Cardiac muscle cell (in vitro differentiated cells and primary cell): ENCODE measurements around the gene ERC2. TPM values are rescaled to one million over a fixed set of nuclear protein-coding genes. Genes with fewer than 3 reads are reported as not detected.

ENCODE experiments used
- DNase-seq, 2 donors: peaks; one replicate each; pipeline versions ENCODE4 v3.0.0 to v3.0.0-alpha.2; 2010 to 2017; ENCODE audit warnings: low read depth in 1 of 2, low spot score in 1 of 2
- H3K27ac ChIP-seq: fragments of 200-600 bp; sonication (generic); 2 replicates; pipeline ENCODE4 v1.5.1; 2016
- H3K27me3 ChIP-seq: fragments of 200-600 bp; sonication (generic); 2 replicates; pipeline ENCODE4 v1.6.0; 2016; ENCODE audit warnings: control low read depth
- H3K36me3 ChIP-seq: fragments of 200-600 bp; sonication (generic); 2 replicates; pipeline ENCODE4 v1.5.1; 2016; ENCODE audit warnings: control low read depth
- H3K4me1 ChIP-seq: fragments of 200-600 bp; sonication (generic); 2 replicates; pipeline ENCODE4 v1.8.1; 2017; ENCODE audit warnings: low read depth, mild to moderate bottlenecking, mixed run types
- H3K4me3 ChIP-seq: fragments of 200-600 bp; sonication (generic); 2 replicates; pipeline ENCODE4 v1.5.1; 2016; ENCODE audit warnings: mild to moderate bottlenecking
- H3K9me3 ChIP-seq: fragments of 200-600 bp; sonication (generic); 2 replicates; pipeline ENCODE4 v1.5.1; 2017; ENCODE audit warnings: low read depth, mild to moderate bottlenecking, control low read depth
- polyA plus RNA-seq: library from polyadenylated mRNA; unstranded; fragments of >200 nt; fragmentation: Nextera tagmentation; extraction: Ambion mirVana; gene quantifications from 2 replicates; pipeline ENCODE4 v1.2.1, GENCODE V29; 2016
- total RNA-seq: library from RNA; depleted of rRNA; stranded (reverse); fragments of >200 nt; gene quantifications from 2 replicates; pipeline ENCODE4 v1.2.3, GENCODE V29; 2016
- TF ChIP-seq, protein P1 (sequence below): IDR thresholded peaks from 2 replicates; pipeline ENCODE4 v1.5.1; 2012; ENCODE audit warnings: low read depth, mild to moderate bottlenecking, low read length

The ERC2 gene
- total and polyA plus RNA-seq, 2 experiments from 2014 or later = 18.1 to 29.0 TPM

DNA sequence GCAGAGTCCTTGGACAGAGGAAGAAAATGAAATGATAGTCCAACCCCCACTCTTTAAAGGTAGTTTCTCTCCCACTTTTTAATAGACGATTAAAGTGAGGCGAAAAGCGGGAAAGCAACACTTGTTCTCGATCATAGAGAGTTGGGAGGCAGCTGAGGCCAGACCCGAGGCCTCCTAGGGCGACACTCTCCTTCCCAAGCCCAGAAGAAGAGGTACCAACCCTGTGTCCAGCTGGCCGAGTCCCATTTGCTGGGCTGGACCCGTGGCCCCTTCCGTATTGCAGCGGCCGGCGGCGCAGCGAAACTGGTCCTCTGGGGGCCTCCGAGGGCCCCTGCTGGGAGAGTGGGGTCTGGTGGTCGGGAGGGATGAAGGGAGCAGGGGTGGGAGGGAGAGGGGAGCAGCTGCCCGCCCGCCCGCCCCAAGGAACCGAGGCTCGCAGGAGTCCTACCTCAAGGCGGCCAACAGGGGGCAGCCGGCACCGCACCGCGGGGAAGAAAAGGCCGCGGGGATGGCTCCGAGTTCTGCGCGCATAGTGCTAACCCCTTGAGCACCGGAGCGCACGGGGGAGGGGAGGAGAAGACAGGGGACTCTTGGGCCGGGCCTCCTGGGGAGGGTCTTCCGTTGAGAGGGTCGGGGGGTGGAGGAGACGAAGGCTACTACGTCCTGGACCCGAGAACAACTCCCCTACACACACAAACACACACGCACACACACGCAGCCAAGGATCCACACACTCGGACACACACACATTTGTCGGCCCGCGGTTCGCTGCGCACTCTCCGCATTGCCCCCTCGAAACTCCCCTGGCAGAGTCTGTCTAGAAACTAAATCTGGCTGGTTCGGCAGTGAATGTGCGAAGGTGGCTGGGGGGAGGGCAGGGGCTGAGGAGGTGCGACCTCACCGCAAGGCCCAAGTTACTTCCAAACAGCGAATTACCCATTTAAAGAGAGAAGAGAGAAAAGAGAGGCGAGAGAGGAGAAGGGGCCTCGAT is 983.2 kb downstream of the ERC2 start:
- Histone ChIP-seq H3K4me3 (peak overlapping the region; percentile 70), H3K36me3 (no peaks in the 10 kb centered on the region), H3K4me1 (peaks cover 26% of the 10 kb centered on the region), H3K27ac (peak overlapping the region; percentile 91), H3K9me3 (no peaks in the 10 kb centered on the region), H3K27me3 (no peaks in the 10 kb centered on the region)
- DNase-seq = peak; percentile 89 to 94
- TF ChIP-seq, protein P1, sequence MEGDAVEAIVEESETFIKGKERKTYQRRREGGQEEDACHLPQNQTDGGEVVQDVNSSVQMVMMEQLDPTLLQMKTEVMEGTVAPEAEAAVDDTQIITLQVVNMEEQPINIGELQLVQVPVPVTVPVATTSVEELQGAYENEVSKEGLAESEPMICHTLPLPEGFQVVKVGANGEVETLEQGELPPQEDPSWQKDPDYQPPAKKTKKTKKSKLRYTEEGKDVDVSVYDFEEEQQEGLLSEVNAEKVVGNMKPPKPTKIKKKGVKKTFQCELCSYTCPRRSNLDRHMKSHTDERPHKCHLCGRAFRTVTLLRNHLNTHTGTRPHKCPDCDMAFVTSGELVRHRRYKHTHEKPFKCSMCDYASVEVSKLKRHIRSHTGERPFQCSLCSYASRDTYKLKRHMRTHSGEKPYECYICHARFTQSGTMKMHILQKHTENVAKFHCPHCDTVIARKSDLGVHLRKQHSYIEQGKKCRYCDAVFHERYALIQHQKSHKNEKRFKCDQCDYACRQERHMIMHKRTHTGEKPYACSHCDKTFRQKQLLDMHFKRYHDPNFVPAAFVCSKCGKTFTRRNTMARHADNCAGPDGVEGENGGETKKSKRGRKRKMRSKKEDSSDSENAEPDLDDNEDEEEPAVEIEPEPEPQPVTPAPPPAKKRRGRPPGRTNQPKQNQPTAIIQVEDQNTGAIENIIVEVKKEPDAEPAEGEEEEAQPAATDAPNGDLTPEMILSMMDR = peak; percentile 57

DNA sequence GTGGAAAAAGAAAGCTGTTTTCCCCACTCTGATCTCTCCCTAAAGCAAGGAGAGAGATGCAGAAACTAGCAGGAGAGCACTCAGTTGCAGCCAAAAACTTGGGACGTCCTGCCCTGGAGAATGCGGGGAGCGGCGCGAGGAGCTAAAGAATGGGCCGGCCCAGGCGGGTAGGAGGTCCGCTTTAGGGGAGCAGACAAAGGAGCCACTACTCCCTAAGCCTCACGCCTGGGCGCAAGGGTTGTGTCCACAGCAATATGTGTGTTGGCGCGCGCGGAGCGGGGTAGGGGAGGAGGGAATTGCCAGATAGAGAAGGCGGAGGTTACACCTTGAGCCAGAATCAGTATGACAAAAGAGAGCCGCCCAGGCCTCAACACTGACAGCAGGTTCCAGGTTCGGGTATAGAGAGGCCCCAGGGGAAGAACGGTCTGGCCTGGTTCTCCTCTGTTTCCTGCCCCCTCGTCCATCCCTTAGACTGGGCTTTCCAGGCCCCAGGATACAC is 984.0 kb downstream of the ERC2 start:
- no peak overlapping the region for H3K27ac ChIP-seq
- peak overlapping the region; percentile 70 for H3K4me3 ChIP-seq
- TF ChIP-seq, protein P1 = no peak
- DNase-seq = peak in 1 of 2 donors; percentile 30
- no peaks in the 10 kb centered on the region for H3K9me3 ChIP-seq
- H3K36me3 ChIP-seq = peaks cover 4% of the 10 kb centered on the region
- H3K4me1 ChIP-seq = peaks cover 26% of the 10 kb centered on the region
- H3K27me3 ChIP-seq = no peaks in the 10 kb centered on the region

GRCh38 chr3:55483196-55484095 is 984.8 kb downstream of the ERC2 start:
- no peaks in the 10 kb centered on the region for H3K9me3 ChIP-seq
- DNase-seq = peak in 1 of 2 donors; percentile 38
- H3K36me3 ChIP-seq = peaks cover 12% of the 10 kb centered on the region
- TF ChIP-seq, protein P1 = no peak
- peaks cover 26% of the 10 kb centered on the region for H3K4me1 ChIP-seq
- no peaks in the 10 kb centered on the region for H3K27me3 ChIP-seq
- no peak overlapping the region for H3K27ac ChIP-seq
- H3K4me3 ChIP-seq = peak overlapping the region; percentile 70

GRCh38 chr3:55482496-55483195 is 985.6 kb downstream of the ERC2 start:
- peaks cover 20% of the 10 kb centered on the region for H3K36me3 ChIP-seq
- no peaks in the 10 kb centered on the region for H3K9me3 ChIP-seq
- H3K27ac ChIP-seq = no peak overlapping the region
- peaks cover 26% of the 10 kb centered on the region for H3K4me1 ChIP-seq
- no peaks in the 10 kb centered on the region for H3K27me3 ChIP-seq
- TF ChIP-seq, protein P1 = no peak
- peak overlapping the region; percentile 70 for H3K4me3 ChIP-seq
- peak in 1 of 2 donors; percentile 66 for DNase-seq
